Activated CD4-positive, alpha-beta T cell treated with anti-CD3 and anti-CD28 coated beads, Interleukin-2, amount 50 U/mL, for 4 hours (primary cell): ENCODE measurements around the gene APBB1.
A peak's percentile ranks its signal among the peaks of the same experiment; 100 is the strongest.
"Not testable (repeated sequence)": the region's sequence is repeated elsewhere in the genome, so short reads cannot be mapped to it uniquely, and the experiment has no call there.

Experiments used
- DNase-seq, 2 experiments: peaks; one replicate each; pipeline ENCODE4 v3.0.0-alpha.2; 2020

Gene APBB1

GRCh38 chr11:6415797-6416196, 3.1 kb downstream of the APBB1 start:
- DNase-seq = no peak

- DNase-seq = no peak
Measured at GRCh38 chr11:6414874-6415328, 4.0 kb downstream of the APBB1 start.

- DNase-seq = peak; percentile 62 to 64
Measured at GRCh38 chr11:6413791-6414201, 5.1 kb downstream of the APBB1 start.

GRCh38 chr11:6411594-6412031, 7.3 kb downstream of the APBB1 start:
- no peak for DNase-seq

- no peak for DNase-seq
Measured at GRCh38 chr11:6410695-6411430, 8.0 kb downstream of the APBB1 start.

GRCh38 chr11:6406370-6406769, 12.5 kb downstream of the APBB1 start:
- no peak for DNase-seq

- DNase-seq = no peak
Measured at GRCh38 chr11:6405846-6406245, 13.0 kb downstream of the APBB1 start.

GRCh38 chr11:6405052-6405667, 13.7 kb downstream of the APBB1 start:
- DNase-seq = no peak

- DNase-seq = no peak
Measured at GRCh38 chr11:6404342-6405051, 14.4 kb downstream of the APBB1 start.

GRCh38 chr11:6403539-6403938, 15.4 kb downstream of the APBB1 start:
- DNase-seq = no peak

- peak; percentile 30 to 40 for DNase-seq
Measured at GRCh38 chr11:6402561-6402981, 16.3 kb downstream of the APBB1 start.

GRCh38 chr11:6402061-6402470, 16.8 kb downstream of the APBB1 start:
- no peak for DNase-seq

GRCh38 chr11:6401464-6401863, 17.4 kb downstream of the APBB1 start:
- DNase-seq = no peak

GRCh38 chr11:6400431-6401345, 18.2 kb downstream of the APBB1 start:
- no peak for DNase-seq

GRCh38 chr11:6397636-6398035, 21.3 kb downstream of the APBB1 start:
- no peak for DNase-seq

- no peak for DNase-seq
Measured at GRCh38 chr11:6397156-6397555, 21.7 kb downstream of the APBB1 start.

- DNase-seq = no peak
Measured at GRCh38 chr11:6395470-6396060, 23.3 kb downstream of the APBB1 start.

GRCh38 chr11:6393989-6394670, 24.8 kb downstream of the APBB1 start:
- no peak for DNase-seq

- DNase-seq = not testable (repeated sequence)
Measured at GRCh38 chr11:6392251-6392650, 26.6 kb downstream of the APBB1 start.

- no peak for DNase-seq
Measured at GRCh38 chr11:6391537-6392134, 27.3 kb downstream of the APBB1 start.
